ENCODE data around the gene BTBD9.

The BTBD9 gene

DNA sequence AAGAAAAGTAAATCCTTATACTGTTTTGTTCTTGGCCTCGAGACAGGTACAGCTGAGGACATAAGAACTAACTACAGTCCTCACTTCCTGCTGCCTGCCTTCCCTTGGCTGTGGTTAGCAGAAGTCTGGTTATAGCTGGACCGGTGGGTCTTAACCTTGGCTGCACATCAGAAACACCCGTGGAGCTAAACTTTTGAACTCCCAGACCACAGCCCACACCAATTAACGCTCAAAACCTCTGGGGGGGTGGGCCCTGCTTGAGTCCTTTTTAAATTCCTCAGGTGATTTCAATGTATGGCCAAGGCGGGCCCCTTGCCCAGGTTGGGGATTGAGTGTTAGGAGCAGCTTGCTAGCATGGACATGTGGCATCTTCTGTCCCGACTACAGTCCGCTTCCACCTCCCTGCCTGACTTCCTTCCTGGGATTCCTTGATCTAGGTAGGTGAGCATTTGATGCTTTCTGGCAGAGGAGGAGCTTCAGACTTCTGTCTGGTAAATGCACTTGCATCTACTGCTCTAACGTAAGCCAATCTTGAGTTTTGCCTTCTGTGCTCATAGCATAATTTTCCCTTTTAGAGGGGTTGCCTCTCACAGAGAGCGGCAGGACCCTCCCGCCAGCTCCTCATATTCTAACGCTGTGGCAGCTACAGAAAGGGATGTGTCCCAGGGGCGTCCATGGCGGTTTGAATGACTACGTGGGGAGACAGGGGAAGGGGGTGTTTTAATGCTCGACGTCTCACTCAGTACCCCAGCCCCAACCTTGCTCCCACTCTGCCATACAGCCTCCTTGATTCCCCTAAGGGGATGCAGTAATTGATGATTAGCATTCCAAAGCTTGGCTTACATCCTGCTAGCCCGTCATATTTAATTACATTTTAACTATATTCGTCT is 430.1 kb downstream of the BTBD9 start:
- peak; percentile 9 for DNase-seq (ENCODE audit: low read depth, low spot score)

GRCh38 chr6:38208028-38208427 is 431.7 kb downstream of the BTBD9 start:
- DNase-seq (ENCODE audit: low read depth, low spot score) = no peak

DNA sequence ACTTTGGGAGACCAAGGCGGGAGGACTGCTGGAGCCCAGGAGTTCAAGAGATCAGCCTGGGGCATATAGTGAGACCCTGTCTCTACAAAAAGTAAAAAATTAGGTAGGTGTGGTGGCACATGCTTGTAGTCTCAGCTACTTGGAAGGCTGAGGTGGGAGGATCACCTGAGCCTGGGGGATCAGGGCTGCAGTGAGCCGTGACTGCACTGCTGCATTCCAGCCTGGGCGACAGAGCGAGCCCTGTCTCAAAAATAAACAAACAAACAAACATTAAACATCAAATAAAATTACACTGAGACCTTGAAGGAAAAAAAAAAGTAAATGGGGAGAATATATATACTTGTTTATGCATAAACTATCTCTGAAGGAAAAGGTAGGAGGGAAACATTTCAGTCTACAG is 432.4 kb downstream of the BTBD9 start:
- DNase-seq (ENCODE audit: low read depth, low spot score) = no peak

- no peak for DNase-seq (ENCODE audit: low read depth, low spot score)
Measured at GRCh38 chr6:38198219-38198618, 441.5 kb downstream of the BTBD9 start.

DNA sequence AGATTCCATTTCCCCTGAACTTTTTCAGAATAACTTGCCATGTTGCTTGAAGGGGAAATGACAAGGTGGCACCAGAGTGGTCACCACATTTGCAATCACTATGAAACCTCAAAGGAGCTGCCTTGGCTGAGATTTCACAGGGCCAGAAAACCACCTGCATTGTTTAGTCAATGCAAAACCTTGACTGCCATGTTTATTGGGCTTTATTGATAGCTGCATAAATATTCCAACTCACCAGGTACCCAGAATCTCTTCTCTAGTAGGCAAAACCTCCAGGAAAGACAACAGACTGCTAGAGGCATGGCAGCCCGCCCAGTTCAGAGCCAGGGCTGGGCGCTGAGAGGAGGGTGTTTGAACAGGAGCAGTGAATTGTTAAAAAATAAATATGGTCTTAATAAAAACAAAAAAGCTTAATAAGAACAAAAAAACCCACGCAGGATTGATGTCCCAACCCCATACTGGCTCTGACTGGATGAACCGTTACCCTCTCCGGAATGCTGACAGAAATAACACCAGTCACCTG is 444.6 kb downstream of the BTBD9 start:
- no peak for DNase-seq (ENCODE audit: low read depth, low spot score)

DNA sequence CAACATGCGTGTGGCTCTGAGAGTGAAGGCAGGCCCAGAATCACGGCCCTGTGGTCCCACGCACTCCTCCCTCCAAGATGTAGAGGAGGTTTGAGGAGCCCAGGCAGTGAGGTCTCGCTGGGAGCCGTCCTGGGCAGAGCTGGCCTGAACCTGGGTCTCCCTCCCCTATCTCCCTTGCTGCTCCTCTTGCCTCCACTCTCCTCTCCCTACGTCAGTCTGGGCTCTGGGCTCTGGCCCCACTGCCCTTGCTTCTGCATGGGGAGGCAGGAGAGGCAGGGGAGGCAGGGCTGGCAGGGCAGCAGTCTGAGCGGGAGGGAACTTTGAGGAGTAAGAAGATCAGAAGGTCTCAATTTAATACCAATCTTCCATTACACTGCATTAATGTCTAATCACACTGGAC is 445.1 kb downstream of the BTBD9 start:
- no peak for DNase-seq (ENCODE audit: low read depth, low spot score)

GRCh38 chr6:38194282-38194572 is 445.5 kb downstream of the BTBD9 start:
- DNase-seq (ENCODE audit: low read depth, low spot score) = no peak

- no peak for DNase-seq (ENCODE audit: low read depth, low spot score)
Measured at GRCh38 chr6:38193481-38194281, 446.0 kb downstream of the BTBD9 start.

GRCh38 chr6:38193051-38193450 is 446.7 kb downstream of the BTBD9 start:
- DNase-seq (ENCODE audit: low read depth, low spot score) = no peak

DNA sequence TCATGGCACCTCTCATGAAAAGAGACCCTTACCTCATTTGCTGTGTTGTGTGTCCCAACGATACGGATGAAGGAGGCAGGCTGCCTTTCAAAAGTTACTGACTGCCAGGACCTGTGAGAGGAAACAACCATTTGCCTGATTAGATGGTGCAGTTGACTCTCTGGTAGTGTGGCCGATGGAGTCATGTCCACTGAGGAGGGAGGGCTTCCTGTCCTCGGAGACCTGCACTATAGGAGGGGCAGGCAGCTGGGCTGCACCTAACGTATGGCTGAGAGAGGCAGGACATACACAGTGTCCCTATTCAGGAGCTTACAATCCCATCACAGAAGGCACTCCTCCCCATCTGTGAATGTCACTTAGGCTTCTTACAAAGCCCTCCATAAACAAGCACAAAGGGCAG is 447.2 kb downstream of the BTBD9 start:
- no peak for DNase-seq (ENCODE audit: low read depth, low spot score)

DNA sequence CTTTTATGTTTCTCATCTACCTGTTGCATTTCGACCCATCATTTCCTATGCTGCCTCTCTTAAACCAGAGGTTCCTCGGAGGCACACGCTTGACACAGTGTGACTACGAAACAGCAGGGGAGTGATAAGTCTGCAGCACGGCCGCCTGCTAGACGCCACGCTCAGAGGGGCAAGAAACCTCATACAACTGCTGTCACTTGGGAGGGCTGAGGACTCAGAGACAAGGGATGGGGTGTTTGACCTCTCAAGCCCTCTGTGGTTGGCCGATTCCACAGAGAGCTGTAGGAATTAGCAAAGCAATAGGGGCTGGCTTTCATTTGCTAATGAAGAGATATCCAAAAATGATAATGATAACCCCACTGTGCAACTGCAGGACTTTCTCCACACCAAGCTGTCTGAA is 447.7 kb downstream of the BTBD9 start:
- no peak for DNase-seq (ENCODE audit: low read depth, low spot score)

GRCh38 chr6:38191418-38191817 is 448.3 kb downstream of the BTBD9 start:
- no peak for DNase-seq (ENCODE audit: low read depth, low spot score)

- DNase-seq (ENCODE audit: low read depth, low spot score) = no peak
Measured at GRCh38 chr6:38188677-38189335, 450.9 kb downstream of the BTBD9 start.

GRCh38 chr6:38187811-38188590 is 451.7 kb downstream of the BTBD9 start:
- DNase-seq (ENCODE audit: low read depth, low spot score) = no peak

DNA sequence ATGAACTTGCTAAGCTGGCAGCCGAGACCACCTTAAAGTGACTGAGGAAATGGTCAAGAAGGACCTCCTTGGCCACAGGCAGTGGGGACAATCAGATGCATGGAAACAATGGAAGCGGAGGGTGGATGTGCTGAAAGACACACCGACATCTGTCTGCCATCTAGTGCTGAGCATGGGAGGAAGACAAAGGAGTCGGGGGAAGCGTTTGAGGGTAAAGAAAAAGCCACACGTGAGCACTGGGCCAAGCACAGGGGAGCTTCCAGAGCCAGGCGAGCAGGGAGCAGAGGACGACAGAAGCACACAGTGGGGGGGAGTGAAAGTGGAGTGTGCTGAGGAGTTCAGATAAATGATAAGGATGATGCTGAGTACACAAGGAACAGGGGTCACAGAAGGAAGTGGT is 452.4 kb downstream of the BTBD9 start:
- no peak for DNase-seq (ENCODE audit: low read depth, low spot score)

- no peak for DNase-seq (ENCODE audit: low read depth, low spot score)
Measured at GRCh38 chr6:38185752-38186151, 454.0 kb downstream of the BTBD9 start.

- no peak for DNase-seq (ENCODE audit: low read depth, low spot score)
Measured at GRCh38 chr6:38185244-38185643, 454.5 kb downstream of the BTBD9 start.

GRCh38 chr6:38184585-38185080 is 455.1 kb downstream of the BTBD9 start:
- DNase-seq (ENCODE audit: low read depth, low spot score) = no peak

GRCh38 chr6:38183856-38184584 is 455.7 kb downstream of the BTBD9 start:
- DNase-seq (ENCODE audit: low read depth, low spot score) = no peak

DNA sequence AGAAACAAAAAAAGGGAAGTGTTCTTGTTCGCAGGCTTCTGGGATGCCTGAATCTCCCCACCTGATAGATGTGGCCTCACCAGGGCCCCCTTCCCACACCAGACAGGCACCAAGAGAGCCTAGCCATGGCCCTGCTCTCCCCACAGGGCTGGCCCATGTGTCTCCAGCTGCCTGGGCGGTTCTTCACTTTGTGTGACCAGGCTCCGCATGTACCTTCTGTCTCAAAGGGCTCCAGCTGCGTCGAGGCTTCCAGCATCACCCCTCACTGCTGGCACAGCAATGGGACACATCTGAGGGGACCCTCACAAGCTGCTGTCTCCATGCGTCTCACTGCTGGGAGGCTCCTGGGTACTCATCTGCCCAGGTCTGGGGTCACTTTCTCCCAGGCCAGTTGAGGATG is 457.3 kb downstream of the BTBD9 start:
- no peak for DNase-seq (ENCODE audit: low read depth, low spot score)

GRCh38 chr6:38180586-38180985 is 459.1 kb downstream of the BTBD9 start:
- DNase-seq (ENCODE audit: low read depth, low spot score) = no peak
